Urinary bladder (tissue), 4 donors: ENCODE results near the gene NCKAP5. TPM values are rescaled to one million over a fixed set of nuclear protein-coding genes. Genes with fewer than 3 reads are reported as not detected.

Source experiments
- DNase-seq: peaks from one replicate; pipeline ENCODE4 v3.0.0-alpha.2; 2015; ENCODE audit errors: extremely low spot score
- H3K27ac ChIP-seq: one replicate; pipeline ENCODE4 v1.5.1; 2013; ENCODE audit warnings: low read depth, mild to moderate bottlenecking, moderate library complexity
- H3K36me3 ChIP-seq: one replicate; pipeline ENCODE4 v1.6.1; 2013; ENCODE audit warnings: mild to moderate bottlenecking, moderate library complexity; ENCODE audit not compliant: insufficient read depth
- H3K4me1 ChIP-seq: one replicate; pipeline ENCODE4 v1.6.1; 2013; ENCODE audit warnings: mild to moderate bottlenecking, moderate library complexity; ENCODE audit not compliant: insufficient read depth
- H3K4me3 ChIP-seq: one replicate; pipeline ENCODE4 v1.5.1; 2013; ENCODE audit warnings: low read depth, low read length
- WGBS: extraction: QIAGEN DNeasy Blood & Tissue Kit; methylation state at CpG from one replicate; pipeline ENCODE4 v1.1.7; 2013; 5-methylcytosine and 5-hydroxymethylcytosine counted together
- polyA plus RNA-seq: library from polyadenylated mRNA; stranded (reverse); fragments of 200-250 nt; gene quantifications from one replicate; pipeline ENCODE4 v1.2.3, GENCODE V29; 2013
- total RNA-seq: library from RNA; depleted of rRNA; stranded (reverse); fragments of >200 nt; gene quantifications from one replicate; pipeline ENCODE4 v1.2.3, GENCODE V29; 2014
- donor health status: healthy with polysubstance abuse.
- donor health status: healthy.

The NCKAP5 gene
- total and polyA plus RNA-seq, 2 donors = 0.32 to 14.4 TPM

GRCh38 chr2:133342286-133343017, 225.8 kb downstream of the NCKAP5 start:
- no peaks in the 10 kb centered on the region for H3K4me1 ChIP-seq
- H3K27ac ChIP-seq = no peak overlapping the region
- DNase-seq = no peak
- H3K36me3 ChIP-seq = no peaks in the 10 kb centered on the region
- WGBS = 86% methylated on average over 2 of the region's 2 CpGs
- H3K4me3 ChIP-seq = no peak overlapping the region

DNA sequence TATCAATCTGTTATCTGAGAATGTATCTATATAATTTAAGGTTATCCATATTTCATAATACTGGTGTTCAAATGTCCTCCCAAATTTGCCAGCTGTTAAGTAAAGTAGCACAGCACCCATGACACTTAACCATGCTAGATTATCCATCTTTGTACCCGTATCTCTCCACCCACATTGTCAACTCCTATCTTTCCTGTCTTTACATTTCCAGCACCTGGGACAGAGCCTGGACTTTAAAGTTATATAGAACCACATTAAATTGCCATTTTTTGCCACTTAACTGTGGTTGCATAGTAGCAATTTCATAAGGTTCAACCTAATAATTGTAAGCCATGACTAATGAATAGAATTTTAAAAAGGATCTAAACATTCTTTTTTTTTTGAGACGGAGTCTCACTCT, 226.7 kb downstream of the NCKAP5 start:
- H3K27ac ChIP-seq = no peak overlapping the region
- no peaks in the 10 kb centered on the region for H3K36me3 ChIP-seq
- 78% methylated on average over 2 of the region's 2 CpGs for WGBS
- no peak for DNase-seq
- H3K4me3 ChIP-seq = no peak overlapping the region
- no peaks in the 10 kb centered on the region for H3K4me1 ChIP-seq

GRCh38 chr2:133338224-133338623, 230.0 kb downstream of the NCKAP5 start:
- 52% methylated on average over 1 of the region's 1 CpG for WGBS
- DNase-seq = no peak

GRCh38 chr2:133334923-133335322, 233.3 kb downstream of the NCKAP5 start:
- no peak overlapping the region for H3K27ac ChIP-seq
- no peaks in the 10 kb centered on the region for H3K4me1 ChIP-seq
- H3K36me3 ChIP-seq = no peaks in the 10 kb centered on the region
- DNase-seq = no peak
- H3K4me3 ChIP-seq = no peak overlapping the region
- WGBS = 50% methylated on average over 3 of the region's 3 CpGs

More at GRCh38 chr2:133338224-133338623, 230.0 kb downstream of the NCKAP5 start:
- no peak overlapping the region for H3K27ac ChIP-seq
- H3K4me3 ChIP-seq = no peak overlapping the region
- no peaks in the 10 kb centered on the region for H3K4me1 ChIP-seq
- no peaks in the 10 kb centered on the region for H3K36me3 ChIP-seq

DNA sequence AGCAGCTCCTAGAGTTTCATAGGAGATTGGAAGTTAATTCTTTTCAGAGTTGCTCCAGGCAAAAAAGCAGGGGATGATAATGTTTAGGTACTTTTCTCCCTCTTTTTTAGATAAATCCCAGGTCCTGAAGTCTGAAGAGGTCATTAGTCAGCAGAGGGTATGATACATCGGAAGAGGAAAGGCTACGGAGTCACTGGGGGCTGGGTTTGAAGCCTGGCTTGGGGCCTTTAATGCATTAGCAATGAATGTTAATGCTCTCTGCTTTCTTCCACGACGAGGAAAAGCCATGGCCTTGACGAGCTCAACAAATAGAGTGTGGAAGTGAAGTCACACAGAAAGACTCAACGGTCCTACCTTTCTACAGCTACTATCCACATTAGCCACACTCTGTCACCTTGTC, 235.1 kb downstream of the NCKAP5 start:
- H3K27ac ChIP-seq = no peak overlapping the region
- no peak overlapping the region for H3K4me3 ChIP-seq
- WGBS = 70% methylated on average over 6 of the region's 6 CpGs
- H3K4me1 ChIP-seq = no peaks in the 10 kb centered on the region
- no peak for DNase-seq
- no peaks in the 10 kb centered on the region for H3K36me3 ChIP-seq

GRCh38 chr2:133331436-133331835, 236.8 kb downstream of the NCKAP5 start:
- WGBS = 77% methylated on average over 6 of the region's 6 CpGs
- H3K36me3 ChIP-seq = no peaks in the 10 kb centered on the region
- no peaks in the 10 kb centered on the region for H3K4me1 ChIP-seq
- DNase-seq = no peak
- no peak overlapping the region for H3K27ac ChIP-seq
- no peak overlapping the region for H3K4me3 ChIP-seq

- WGBS = 77% methylated on average over 7 of the region's 7 CpGs
- DNase-seq = no peak
Observed at GRCh38 chr2:133326652-133327397, 241.4 kb downstream of the NCKAP5 start.

GRCh38 chr2:133324150-133324561, 244.1 kb downstream of the NCKAP5 start:
- 81% methylated on average over 4 of the region's 4 CpGs for WGBS
- no peak for DNase-seq
- no peak overlapping the region for H3K27ac ChIP-seq
- H3K4me1 ChIP-seq = no peaks in the 10 kb centered on the region
- H3K36me3 ChIP-seq = no peaks in the 10 kb centered on the region
- no peak overlapping the region for H3K4me3 ChIP-seq

More at GRCh38 chr2:133326652-133327397, 241.4 kb downstream of the NCKAP5 start:
- H3K36me3 ChIP-seq = no peaks in the 10 kb centered on the region
- H3K27ac ChIP-seq = no peak overlapping the region
- no peak overlapping the region for H3K4me3 ChIP-seq
- H3K4me1 ChIP-seq = no peaks in the 10 kb centered on the region

DNA sequence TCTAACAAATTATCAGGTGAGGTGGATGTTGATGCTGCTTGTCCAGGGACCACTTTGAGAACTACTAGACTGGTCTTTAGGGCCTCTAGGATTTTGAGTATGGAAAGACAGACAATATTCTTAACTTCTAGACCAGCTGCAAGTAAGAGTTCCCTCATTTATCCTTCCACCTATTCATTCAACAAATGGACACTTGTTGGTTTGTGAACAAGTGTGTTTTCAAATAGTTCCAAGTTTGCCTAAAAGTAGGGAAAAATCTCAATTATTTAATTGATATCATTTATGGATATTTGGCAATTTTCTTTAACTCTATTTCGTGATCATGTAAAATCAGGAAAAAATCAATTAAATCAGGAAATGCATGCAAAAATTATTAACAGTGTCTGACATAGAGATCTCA, 245.4 kb downstream of the NCKAP5 start:
- no peak overlapping the region for H3K27ac ChIP-seq
- DNase-seq = no peak
- WGBS = 74% methylated on average over 1 of the region's 1 CpG
- no peak overlapping the region for H3K4me3 ChIP-seq
- H3K36me3 ChIP-seq = no peaks in the 10 kb centered on the region
- no peaks in the 10 kb centered on the region for H3K4me1 ChIP-seq

GRCh38 chr2:133317178-133317577, 251.1 kb downstream of the NCKAP5 start:
- no peaks in the 10 kb centered on the region for H3K36me3 ChIP-seq
- WGBS = 85% methylated on average over 3 of the region's 3 CpGs
- H3K27ac ChIP-seq = no peak overlapping the region
- no peak for DNase-seq
- H3K4me3 ChIP-seq = no peak overlapping the region
- no peaks in the 10 kb centered on the region for H3K4me1 ChIP-seq

- 46% methylated on average over 2 of the region's 2 CpGs for WGBS
Observed at GRCh38 chr2:133316557-133316956, 251.7 kb downstream of the NCKAP5 start.

GRCh38 chr2:133315280-133315679, 253.0 kb downstream of the NCKAP5 start:
- Histone ChIP-seq H3K27ac (no peak overlapping the region), H3K36me3 (no peaks in the 10 kb centered on the region), H3K4me1 (no peaks in the 10 kb centered on the region), H3K4me3 (no peak overlapping the region)
- WGBS = 90% methylated on average over 6 of the region's 6 CpGs
- no peak for DNase-seq

More at GRCh38 chr2:133316557-133316956, 251.7 kb downstream of the NCKAP5 start:
- H3K4me1 ChIP-seq = no peaks in the 10 kb centered on the region
- DNase-seq = no peak
- H3K4me3 ChIP-seq = no peak overlapping the region
- H3K27ac ChIP-seq = no peak overlapping the region
- no peaks in the 10 kb centered on the region for H3K36me3 ChIP-seq

DNA sequence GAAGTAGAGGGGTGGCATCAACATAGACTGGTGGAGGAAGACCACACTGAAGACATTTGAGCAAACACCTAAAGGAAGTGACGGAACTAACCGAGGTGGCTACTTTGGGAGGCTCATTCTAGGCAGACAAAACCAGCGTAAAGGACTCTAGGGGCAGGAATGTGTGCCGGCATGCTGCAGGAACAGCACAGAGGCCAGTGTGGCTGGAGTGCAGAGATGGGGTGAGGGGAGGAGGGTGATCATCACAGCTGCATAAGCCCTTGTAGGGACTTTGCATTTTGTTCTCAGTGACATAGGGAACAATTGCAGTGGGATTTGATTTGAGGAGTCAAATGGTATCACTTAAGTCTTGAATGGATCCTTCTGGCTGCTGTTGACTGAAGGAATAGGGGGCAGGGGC, 253.5 kb downstream of the NCKAP5 start:
- Histone ChIP-seq H3K36me3 (no peaks in the 10 kb centered on the region), H3K4me3 (no peak overlapping the region), H3K27ac (no peak overlapping the region), H3K4me1 (no peaks in the 10 kb centered on the region)
- no peak for DNase-seq
- 88% methylated on average over 4 of the region's 4 CpGs for WGBS
